T-helper 22 cell (primary cell): ENCODE measurements around the gene MRPS18A.

Experiments used
- DNase-seq: peaks from one replicate; pipeline ENCODE4 v3.0.0-alpha.2; 2020; ENCODE audit warnings: low read depth

The MRPS18A gene

GRCh38 chr6:43687437-43688347 lies at the start of gene MRPS18A:
Gene MRPS18A (minus strand): TSS chr6:43687791. CDS start chr6:43687779, 12 bp downstream.
- DNase-seq, result peak; percentile 63

- no peak for DNase-seq
These were observed 49.3 kb upstream of the MRPS18A start for GRCh38 chr6:43736844-43737243.

- DNase-seq, result no peak
These were observed 48.7 kb upstream of the MRPS18A start for GRCh38 chr6:43736211-43736786.

GRCh38 chr6:43735642-43736199 lies 48.1 kb upstream of the MRPS18A start:
- DNase-seq, result no peak

- no peak for DNase-seq
These were observed 46.7 kb upstream of the MRPS18A start for GRCh38 chr6:43734294-43734665.

- no peak for DNase-seq
These were observed 46.1 kb upstream of the MRPS18A start for GRCh38 chr6:43733471-43734293.

GRCh38 chr6:43730634-43731033 lies 43.0 kb upstream of the MRPS18A start:
- DNase-seq, result no peak

- DNase-seq, result no peak
These were observed 41.9 kb upstream of the MRPS18A start for GRCh38 chr6:43729537-43729936.

- no peak for DNase-seq
These were observed 41.0 kb upstream of the MRPS18A start for GRCh38 chr6:43728586-43728985.

GRCh38 chr6:43727634-43728033 lies 40.0 kb upstream of the MRPS18A start:
- no peak for DNase-seq

- no peak for DNase-seq
These were observed 38.3 kb upstream of the MRPS18A start for GRCh38 chr6:43725643-43726580.

GRCh38 chr6:43724914-43725642 lies 37.5 kb upstream of the MRPS18A start:
- peak; percentile 41 for DNase-seq

GRCh38 chr6:43724354-43724753 lies 36.8 kb upstream of the MRPS18A start:
- no peak for DNase-seq

GRCh38 chr6:43723737-43724295 lies 36.2 kb upstream of the MRPS18A start:
- DNase-seq, result peak; percentile 16

- DNase-seq, result no peak
These were observed 35.4 kb upstream of the MRPS18A start for GRCh38 chr6:43722920-43723545.

- no peak for DNase-seq
These were observed 33.4 kb upstream of the MRPS18A start for GRCh38 chr6:43720999-43721398.

- no peak for DNase-seq
These were observed 31.9 kb upstream of the MRPS18A start for GRCh38 chr6:43719511-43719910.

- DNase-seq, result no peak
These were observed 31.0 kb upstream of the MRPS18A start for GRCh38 chr6:43718387-43719105.

- no peak for DNase-seq
These were observed 30.2 kb upstream of the MRPS18A start for GRCh38 chr6:43717822-43718221.
